ENCODE measurements around the gene TMA7.

The TMA7 gene

DNA sequence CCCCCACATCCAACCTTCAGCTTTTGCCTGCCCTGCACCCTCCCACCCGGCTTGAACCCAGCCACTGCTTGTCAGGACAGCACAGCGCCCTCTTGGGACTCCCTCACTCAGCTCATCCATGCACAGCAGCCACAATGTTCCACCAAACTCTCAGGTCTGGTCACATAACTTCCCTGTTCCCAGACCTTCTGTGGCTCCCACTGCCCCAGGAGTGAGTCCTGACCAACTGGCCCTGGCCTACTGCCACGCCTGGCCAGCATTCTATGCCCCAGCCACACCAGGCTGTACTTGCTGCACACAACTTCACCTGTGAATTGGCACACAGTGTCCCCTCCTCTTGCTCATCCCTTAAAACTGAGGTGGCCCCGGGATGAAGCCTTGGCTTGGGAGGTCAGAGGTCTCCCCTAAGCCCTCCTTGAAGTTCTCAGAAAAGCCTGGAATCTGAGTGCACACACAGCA is 31.2 kb upstream of the TMA7 start:
- DNase-seq (ENCODE audit: low read depth in 2 of 2, low spot score in 1 of 2), result no peak

DNA sequence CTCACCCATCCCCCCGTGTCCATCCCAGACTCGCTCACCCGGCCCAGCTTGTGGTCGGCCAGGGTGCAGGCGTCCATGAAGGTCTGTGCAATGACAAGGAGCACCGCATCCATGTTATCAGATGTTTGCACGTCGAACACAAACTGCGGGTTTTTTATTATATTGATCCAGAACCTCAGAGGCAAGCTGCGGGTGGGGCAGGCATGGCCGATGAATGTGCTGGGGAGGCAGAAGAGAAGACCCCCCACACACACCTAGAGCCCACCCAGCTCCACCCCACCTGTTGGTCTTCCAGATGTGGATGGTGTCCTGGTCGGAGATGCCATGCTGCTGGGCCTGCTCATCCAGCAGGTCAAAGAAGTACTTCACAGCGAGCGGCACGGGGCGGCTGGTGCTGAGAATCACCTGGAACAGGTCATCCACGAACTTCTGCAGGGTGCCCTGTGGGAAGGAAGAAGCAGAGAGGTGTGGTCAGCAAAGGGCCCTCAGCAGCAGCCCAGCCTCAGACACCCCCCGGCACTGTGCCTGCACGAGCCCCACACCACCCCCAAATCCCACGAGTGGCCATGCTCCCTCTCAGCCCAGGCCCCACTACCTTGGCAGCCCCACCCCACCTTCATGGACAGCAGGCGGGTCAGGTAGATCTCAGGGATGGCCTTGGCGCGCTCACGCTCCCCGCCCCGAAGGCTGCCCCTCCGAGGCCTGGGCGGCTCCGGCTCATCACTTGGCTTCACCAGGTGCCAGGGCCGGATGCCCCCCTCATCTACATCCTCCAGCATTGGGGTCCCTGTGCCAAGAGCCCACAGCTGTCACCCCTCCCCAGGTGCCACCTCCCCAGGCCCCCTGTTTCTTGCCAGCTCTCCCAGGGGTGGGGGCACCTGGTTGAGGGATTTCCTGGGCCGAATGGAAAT is 30.5 kb upstream of the TMA7 start:
- DNase-seq (ENCODE audit: low read depth in 2 of 2, low spot score in 1 of 2), result no peak

DNA sequence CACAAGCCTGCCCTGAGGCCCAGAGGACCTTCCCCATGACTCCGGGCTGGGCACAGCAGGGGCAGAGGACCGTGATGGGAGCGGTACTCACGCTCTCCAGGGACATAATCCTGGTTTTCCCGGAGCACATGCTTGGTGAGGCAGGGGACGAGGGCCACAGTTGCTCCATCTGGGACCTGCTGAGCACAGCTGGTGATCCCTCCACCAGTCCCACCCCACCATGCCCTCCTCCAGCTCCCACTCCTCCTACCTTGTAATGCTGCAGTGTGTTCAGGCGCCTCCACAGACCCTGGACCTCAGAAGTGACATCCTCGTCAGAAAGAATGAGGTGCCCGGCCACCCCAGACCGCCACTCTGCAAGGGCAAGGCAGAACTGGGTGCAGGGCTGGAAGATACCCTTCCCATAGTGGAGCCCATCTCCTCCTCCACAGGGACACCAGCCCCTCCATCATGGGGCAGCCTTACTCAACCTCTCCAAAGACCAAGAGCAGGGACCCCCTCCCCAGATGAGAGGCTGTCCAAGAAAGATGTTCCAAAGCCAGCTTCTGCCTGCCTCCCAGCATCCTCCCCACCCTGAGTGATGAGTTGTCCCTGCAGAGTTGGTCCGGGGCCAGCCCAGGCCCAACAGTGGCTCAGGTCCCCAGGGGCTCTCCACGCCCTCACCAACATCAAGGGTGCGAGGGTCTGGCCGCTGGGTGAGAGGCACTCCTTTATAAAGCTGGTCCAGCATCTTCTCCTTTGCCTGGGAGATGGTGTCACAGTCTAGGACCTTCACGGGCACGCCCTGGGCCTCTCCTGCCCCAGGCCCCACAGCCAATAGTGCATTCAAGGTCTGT is 29.6 kb upstream of the TMA7 start:
- no peak for DNase-seq (ENCODE audit: low read depth in 2 of 2, low spot score in 1 of 2)

DNA sequence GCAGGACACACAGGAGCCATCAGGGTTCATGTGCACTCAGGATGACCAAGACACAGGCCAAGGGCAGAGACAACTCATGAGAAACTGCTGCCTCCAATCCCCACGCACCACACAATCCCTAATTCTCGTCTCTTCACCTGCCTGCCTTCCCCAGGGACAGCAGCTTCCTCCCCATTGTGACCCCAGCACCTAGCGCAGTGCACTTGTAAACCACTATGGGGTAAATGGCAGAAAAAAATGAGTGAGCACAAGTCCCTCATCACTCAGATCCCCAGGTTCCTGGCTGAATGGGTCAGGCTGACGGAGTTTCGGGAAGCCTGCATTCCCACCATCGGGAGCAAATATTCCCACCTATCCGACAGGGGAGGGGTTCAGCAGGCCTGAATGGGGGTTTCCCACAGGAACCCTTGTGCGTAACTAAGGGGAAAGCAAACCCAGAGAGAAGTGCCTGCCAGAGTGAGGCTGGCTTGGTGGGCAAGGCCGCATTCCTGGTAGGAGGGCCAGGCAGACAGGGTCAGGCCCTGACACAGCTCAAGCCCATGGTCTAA is 28.9 kb upstream of the TMA7 start:
- no peak for DNase-seq (ENCODE audit: low read depth in 2 of 2, low spot score in 1 of 2)

DNA sequence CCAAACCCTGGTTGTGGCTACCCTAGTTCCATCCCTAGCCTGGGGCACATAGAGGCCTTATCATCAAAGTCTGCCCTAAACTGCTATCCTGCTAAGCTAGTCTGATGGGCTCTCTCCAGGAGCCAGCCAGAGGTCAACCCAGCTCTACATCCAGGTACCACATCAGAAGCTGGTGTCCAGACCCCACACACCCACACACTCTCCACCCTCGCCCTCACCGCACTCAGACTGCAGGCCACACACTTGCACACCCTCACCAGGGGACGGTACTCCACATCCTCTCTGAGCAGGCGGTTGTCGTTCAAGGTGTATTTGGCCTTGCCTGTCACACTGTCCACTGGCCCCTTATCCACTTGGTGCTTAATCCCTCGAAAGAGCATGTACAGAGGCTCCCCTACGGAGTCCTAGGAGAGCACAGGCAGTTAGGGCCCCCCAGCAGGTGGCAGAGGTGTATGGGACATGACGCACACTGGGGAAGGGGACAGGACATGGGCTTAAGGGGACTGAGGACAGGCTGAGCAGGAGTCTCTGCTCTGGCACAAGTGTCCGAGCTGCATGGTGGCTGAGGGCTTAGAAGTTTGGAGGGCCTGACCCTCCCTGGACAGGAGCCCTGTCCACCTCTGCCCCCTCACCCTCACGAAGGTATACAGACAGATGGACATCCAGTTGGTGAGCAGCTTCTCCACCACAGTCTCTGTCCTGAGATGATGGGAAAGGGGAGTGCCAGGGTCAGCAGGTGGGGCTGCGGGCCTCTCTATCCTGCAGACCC is 28.3 kb upstream of the TMA7 start:
- DNase-seq (ENCODE audit: low read depth in 2 of 2, low spot score in 1 of 2), result no peak

DNA sequence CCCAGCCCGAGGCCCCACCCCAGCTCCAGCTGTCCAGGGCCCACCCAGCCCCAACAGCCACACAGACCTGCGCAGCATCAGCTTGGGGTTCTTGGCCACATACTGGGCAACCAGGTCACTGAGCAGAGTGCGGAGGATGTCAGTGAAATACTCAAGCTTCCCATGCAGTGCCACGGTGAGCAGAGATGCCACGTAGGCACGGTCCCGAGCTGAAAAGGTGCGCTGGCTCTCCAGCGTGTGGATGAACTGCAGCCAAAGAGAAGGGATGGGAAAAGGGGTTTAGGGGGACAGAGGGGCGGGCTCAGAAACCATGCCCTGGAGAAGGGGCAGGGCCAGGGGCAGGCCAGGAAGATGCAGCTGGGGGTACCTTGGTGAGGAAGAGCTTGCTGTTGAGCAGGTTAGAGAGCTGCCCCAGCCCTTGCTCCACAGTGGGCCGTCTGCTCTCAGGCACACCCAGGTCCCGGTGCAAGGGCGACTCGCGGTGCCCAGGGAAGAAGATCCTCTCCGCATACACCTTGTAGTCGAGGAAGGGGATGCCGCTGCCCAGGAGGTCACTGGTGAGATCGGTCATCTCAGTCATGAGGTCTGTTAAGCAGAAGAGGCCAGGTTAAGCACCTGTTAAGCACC is 27.6 kb upstream of the TMA7 start:
- DNase-seq (ENCODE audit: low read depth in 2 of 2, low spot score in 1 of 2), result no peak

DNA sequence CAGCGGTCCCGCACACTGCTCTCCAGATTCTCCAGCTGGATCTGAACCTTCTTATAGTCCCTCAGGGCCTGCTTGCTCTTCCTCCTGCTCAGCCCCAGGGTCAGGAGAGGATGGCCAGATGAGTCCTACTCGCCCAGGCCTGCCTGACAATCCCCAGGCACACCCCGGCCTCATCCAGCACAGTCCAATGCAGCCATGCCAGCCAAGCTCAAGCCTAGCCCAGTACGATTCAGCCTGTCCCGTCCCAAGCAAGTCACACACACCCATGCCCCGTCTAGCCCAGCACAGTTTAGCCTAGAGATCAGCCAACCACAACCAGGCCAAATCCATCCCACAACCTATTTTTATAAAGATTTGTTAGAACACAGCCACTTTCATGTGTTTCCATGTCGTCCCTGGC is 27.0 kb upstream of the TMA7 start:
- no peak for DNase-seq (ENCODE audit: low read depth in 2 of 2, low spot score in 1 of 2)

DNA sequence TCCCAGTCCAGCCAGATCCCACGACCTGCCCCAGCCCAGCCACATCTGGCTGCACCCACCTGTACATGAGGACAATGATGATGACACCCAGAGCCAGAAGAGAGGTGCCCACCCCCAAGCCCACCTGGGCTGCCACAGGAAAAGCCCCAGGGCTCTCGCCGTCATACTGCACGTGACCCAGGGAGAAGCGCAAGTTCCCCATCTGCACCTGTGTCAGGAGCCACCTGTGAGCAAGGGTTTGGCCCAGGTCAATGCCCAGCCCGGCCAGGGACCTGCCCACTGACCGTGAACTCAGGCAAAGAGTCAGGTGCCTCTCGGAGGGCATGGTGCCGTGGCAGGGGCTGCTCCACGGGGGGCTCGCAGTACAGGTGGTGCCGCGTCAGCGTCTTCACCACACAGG is 26.4 kb upstream of the TMA7 start:
- DNase-seq (ENCODE audit: low read depth in 2 of 2, low spot score in 1 of 2), result no peak

DNA sequence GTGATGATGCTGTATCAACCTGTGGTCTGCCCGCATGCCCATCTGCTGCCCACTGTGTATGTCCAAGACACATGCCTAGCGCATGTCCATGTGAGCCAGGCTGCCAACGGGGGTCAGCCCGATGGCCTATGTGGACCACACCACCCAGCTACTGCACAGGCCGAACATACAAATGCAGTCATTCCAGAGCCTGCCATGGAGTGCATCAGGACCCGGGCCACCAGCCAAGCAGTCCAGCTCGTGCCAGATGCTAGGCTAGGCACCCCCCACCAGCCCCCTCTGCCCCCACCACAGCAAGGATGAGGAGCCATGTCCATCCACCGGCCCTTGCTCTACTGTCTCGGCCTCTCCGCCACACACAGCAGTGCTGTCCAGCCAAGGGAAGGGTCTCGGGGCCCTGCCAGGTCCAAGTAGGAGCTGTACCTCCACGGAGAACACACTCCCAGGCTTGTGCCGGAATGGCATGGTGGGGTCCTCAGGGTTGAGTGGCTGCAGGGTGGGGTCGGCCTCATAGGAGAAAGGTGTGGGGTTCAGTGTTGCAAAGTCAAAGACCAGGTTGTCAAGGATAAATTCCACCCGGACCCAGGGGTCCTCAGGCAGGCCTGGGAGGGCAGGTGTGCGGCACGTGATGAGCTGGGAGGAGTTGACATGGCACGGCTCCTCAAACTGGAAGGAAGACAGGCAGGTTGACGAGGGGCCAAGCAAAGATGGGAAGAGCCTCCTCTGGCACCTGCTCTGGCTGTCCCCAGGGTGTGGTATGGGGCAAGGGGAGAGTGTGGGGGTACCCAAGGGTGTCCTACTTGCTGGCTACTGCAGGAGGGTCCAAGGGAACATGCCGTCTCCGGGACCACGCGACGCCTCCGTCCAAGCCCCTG is 25.4 kb upstream of the TMA7 start:
- no peak for DNase-seq (ENCODE audit: low read depth in 2 of 2, low spot score in 1 of 2)

DNA sequence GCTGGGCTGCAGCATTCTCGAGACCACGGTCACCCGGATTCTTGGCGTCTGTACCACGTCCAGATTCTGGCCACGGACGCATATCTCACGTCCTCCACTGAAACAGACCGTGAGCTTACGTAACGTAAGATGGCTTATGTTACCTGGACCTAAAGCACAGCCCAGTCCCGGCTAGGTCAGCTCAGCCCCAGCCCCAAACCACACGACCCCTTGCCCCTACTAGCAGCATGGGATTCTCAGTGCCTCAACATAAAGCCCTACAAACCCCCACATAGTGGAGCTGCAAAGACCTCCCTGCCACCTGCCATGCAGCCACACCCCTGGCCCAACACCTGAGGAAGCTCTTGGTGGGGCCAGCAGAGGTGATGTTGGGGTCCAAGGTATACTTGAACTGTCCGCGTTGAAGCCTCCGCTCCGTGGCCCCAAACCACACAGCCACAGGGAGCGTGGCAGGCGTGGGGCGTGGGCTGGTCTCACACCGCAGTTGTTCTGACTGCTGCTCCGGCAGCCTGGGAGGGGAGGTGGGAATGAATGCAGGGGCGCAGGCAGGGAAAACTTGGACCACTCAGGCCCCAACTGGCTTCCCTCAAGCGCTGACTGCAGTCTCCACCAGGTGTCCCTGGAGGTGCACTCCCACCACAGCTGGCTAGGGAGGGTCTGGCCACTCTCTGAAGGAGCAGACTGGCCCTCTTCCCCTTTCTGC is 24.7 kb upstream of the TMA7 start:
- DNase-seq (ENCODE audit: low read depth in 2 of 2, low spot score in 1 of 2), result no peak

DNA sequence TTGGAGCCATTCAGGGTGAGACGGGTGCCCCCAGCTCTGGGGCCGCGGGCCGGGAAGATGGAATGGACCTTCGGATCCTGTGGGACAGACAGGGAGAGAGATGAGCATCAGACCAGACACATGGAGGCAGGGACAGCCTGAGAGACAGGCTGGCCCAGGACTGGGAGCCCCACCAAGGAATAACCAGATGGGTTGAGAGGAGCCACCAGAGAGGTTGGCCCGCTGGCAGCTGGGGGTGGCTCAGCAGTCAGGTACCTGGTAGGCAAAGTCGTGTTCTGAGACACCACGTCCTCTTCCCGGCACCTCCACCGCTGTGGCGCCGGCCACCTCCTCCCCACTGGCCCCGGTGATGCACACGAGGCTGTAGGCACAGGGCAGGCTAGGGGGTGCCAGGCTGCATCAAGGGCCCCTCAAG is 24.0 kb upstream of the TMA7 start:
- DNase-seq (ENCODE audit: low read depth in 2 of 2, low spot score in 1 of 2), result no peak

DNA sequence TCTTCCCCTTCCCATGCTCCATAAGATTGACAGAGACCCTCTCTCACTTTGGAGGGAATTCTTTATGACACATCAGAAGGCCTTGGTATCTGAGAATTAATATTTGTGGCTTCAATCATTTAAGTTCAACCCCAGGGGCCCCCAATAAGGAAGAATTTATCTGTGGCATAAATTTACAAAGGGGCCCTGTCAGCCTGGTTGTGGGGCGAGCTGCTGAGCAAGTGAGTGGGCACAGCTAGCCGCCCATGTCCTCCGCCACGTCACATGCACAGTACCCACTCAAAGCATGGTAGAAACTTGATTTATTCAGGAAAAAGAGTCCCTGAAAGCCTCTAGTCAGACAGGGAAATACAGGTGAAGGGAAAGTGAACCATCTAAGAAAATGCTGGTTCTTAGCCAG is 23.5 kb upstream of the TMA7 start:
- no peak for DNase-seq (ENCODE audit: low read depth in 2 of 2, low spot score in 1 of 2)

DNA sequence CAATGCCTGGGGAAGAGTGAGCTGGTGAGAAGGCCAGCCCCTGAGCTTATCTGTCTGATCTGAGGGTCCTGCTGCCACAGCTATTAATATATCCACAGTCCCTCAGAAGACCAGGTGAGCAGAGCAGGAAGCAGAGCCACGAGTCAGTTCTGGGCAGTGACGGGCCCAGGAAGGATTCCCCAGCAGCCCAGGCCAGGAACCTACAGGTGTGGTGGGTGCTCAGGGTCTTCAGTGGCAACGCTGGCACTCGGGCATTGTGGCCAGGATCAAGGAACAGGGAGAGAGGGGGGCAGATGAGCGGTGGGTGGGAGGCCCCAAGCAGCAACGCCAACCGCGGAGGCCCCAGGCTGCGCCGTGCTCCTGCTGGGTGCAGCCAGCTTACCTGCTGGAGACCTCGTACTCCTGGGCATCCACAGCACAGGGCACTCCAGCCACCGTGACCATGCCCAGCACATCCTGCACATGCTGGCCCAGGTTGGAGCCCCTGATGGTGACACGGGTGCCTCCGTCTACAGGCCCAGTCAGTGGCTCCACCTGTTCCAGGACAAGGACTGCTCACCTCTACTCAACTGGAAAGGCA is 22.4 kb upstream of the TMA7 start:
- no peak for DNase-seq (ENCODE audit: low read depth in 2 of 2, low spot score in 1 of 2)

DNA sequence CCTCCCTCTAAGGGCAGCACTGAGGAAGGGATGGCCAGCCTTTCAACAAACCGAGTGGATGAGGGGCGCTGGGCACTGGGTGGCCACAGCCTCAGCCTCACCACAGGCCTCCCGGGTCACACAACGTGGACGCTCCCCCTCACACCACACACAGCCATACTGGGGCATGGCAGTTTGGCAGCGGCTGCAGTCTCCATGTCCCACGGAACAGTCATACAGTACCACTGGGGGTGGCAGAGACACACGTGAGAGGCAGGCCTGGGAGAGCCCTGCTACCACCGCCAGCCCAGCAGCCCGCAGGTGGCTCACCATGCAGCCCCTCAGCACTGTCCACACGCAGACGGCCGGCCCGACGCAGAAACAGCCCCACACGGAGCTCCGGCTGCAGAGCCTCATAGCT is 21.9 kb upstream of the TMA7 start:
- DNase-seq (ENCODE audit: low read depth in 2 of 2, low spot score in 1 of 2), result no peak

DNA sequence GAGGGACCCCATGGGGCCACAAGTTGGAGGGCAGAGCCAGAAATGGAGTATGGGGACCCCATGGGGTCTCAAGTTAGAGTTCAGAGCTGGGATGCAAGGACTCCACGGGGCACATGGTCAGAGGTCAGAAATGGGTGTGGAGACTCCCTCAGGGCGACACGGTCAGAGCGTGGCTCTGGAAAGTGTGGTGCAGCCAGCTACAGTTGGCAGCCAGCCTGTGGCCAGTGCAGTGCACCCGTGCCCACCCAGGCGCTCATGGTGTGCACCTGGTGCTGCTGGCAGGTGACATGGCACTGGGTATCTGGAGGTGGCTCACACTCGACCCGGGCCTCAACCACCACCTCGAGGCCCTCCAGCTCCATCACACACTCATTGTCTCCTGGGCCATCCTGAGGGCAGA is 21.4 kb upstream of the TMA7 start:
- no peak for DNase-seq (ENCODE audit: low read depth in 2 of 2, low spot score in 1 of 2)

DNA sequence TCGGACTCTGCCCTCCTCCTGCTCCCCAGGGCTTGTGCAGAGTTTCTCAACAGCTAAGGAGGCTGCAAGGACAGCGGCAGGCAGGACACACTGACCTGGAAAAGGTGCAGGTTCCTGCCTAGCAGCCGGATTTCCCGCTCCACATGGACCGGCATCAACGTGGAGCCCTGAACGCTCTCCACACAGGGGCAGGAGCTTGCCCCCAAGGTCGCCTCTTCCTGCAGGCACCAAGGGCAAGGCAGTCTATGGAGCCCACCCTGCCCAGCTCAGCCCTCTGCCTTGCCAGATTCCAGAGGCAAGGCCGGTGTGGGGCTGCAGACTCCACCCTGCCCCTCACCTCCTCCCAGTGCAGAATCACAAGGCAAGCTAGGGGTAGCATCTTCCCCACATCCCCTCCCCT is 20.9 kb upstream of the TMA7 start:
- no peak for DNase-seq (ENCODE audit: low read depth in 2 of 2, low spot score in 1 of 2)

DNA sequence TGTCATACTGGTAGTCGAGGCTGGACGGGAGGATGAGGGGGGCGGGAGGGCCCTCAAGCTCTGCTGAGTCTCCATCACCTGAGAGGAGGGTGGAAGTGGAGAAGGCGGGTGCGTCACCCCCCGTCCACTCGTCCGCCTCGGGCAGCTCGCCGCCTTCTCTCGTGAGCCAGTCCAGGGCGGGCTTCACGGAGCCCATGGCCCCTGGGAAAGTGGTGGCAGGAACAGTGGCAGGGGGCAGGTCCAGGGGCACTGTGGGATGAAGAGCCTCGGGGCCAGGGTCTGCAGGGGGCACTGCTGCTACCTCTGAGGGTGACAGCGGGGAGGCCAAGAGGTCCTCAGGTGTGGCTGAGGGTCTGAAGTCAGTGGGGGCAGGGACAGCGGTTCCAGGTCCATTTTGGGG is 20.5 kb upstream of the TMA7 start:
- DNase-seq (ENCODE audit: low read depth in 2 of 2, low spot score in 1 of 2), result no peak

DNA sequence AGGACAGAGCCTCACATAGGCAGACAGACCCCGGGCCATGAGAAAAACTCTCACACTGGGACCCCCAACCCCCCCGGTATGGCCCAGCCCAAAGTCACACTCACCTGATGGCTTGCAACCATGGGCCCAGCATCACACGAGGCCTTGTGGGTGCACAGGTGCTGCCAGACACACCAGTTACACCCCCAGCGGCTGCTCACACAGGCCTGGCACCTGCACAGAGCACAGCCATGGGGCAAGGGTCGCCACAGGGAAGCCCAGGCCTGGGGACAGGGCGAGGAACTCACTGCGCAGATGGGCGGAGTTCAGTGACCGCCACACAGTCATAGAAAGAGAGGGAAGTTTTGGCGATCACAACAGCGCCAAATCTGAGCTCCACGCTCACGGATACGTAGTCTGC is 19.5 kb upstream of the TMA7 start:
- DNase-seq (ENCODE audit: low read depth in 2 of 2, low spot score in 1 of 2), result no peak

DNA sequence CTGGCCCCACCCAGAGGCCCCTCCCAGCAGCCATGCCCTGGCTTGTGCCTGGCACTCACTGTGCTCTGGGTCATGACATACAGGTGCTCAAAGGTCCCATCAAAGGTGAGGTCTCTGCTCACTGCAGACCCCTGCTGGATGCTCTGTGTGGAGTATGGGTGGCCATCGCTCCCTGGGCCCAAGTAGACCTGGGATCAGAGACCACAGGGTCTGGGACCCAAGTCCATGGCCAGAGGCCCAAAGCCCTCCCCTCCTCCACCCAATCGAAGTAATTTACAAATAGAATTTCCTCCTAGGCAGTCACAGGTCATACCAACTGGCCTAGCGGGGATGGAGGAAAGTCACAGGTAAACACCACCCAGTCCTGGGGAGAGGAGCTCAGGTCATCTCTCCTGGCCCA is 17.8 kb upstream of the TMA7 start:
- DNase-seq (ENCODE audit: low read depth in 2 of 2, low spot score in 1 of 2), result no peak
